ENCODE results near the gene CCR5AS.
"Not testable (repeated sequence)": the region's sequence is repeated elsewhere in the genome, so short reads cannot be mapped to it uniquely, and the experiment has no call there.

The CCR5AS gene

GRCh38 chr3:46393011-46393410, 13.9 kb downstream of the CCR5AS start:
- TF ChIP-seq CTCF (IDR thresholded peaks at IDR 0.05; ENCODE audit: extremely low read depth, missing control alignments): no peak
- DNase-seq (ENCODE audit: low spot score): no peak

GRCh38 chr3:46391526-46391925, 15.3 kb downstream of the CCR5AS start:
- DNase-seq (ENCODE audit: low spot score): not testable (repeated sequence)

- TF ChIP-seq CTCF (IDR thresholded peaks at IDR 0.05; ENCODE audit: extremely low read depth, missing control alignments): no peak
- no peak for DNase-seq (ENCODE audit: low spot score)
These were observed 17.6 kb downstream of the CCR5AS start for GRCh38 chr3:46389306-46389705.

- DNase-seq (ENCODE audit: low spot score): not testable (repeated sequence)
These were observed 18.0 kb downstream of the CCR5AS start for GRCh38 chr3:46388847-46389246.

- TF ChIP-seq CTCF (IDR thresholded peaks at IDR 0.05; ENCODE audit: extremely low read depth, missing control alignments): no peak
- DNase-seq (ENCODE audit: low spot score): no peak
These were observed 20.7 kb downstream of the CCR5AS start for GRCh38 chr3:46386205-46386604.

GRCh38 chr3:46383951-46384330, 22.9 kb downstream of the CCR5AS start:
- DNase-seq (ENCODE audit: low spot score): no peak
- TF ChIP-seq CTCF (IDR thresholded peaks at IDR 0.05; ENCODE audit: extremely low read depth, missing control alignments): no peak

- TF ChIP-seq CTCF (IDR thresholded peaks at IDR 0.05; ENCODE audit: extremely low read depth, missing control alignments): no peak
- DNase-seq (ENCODE audit: low spot score): no peak
These were observed 23.5 kb downstream of the CCR5AS start for GRCh38 chr3:46383211-46383950.

- DNase-seq (ENCODE audit: low spot score): no peak
- TF ChIP-seq CTCF (IDR thresholded peaks at IDR 0.05; ENCODE audit: extremely low read depth, missing control alignments): no peak
These were observed 25.2 kb downstream of the CCR5AS start for GRCh38 chr3:46381625-46382024.
